ENCODE results near the gene SPAM1.
A peak's percentile ranks its signal among the peaks of the same experiment; 100 is the strongest.
"Not testable (repeated sequence)": the region's sequence is repeated elsewhere in the genome, so short reads cannot be mapped to it uniquely, and the experiment has no call there.

The SPAM1 gene

GRCh38 chr7:123924941-123925340 lies at the start of gene SPAM1:
Gene SPAM1, plus strand, starts transcription at chr7:123925241. Its CDS starts 28,330 bp downstream, at chr7:123953571.
- DNase-seq = no peak

GRCh38 chr7:123876557-123877256 lies 48.3 kb upstream of the SPAM1 start:
- DNase-seq = no peak

DNA sequence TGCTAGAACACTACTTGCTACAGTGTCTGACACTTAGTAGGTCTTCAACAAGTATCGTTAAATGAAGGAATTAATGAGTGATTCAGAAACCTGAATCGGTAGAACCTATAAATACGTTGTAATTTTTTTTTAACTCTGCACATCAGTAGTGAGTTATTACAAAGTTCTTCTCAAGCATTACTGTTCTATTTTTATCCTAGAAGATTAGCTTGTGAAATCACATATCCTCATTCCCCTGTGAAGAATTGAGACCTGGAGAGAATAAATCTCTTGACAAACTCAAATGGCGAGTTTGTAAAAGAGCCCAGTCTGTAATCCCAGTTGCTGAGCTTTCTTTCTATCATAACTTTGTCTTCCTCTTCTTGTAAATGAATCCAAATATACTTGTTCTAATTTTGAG lies 45.4 kb upstream of the SPAM1 start:
- no peak for DNase-seq

DNA sequence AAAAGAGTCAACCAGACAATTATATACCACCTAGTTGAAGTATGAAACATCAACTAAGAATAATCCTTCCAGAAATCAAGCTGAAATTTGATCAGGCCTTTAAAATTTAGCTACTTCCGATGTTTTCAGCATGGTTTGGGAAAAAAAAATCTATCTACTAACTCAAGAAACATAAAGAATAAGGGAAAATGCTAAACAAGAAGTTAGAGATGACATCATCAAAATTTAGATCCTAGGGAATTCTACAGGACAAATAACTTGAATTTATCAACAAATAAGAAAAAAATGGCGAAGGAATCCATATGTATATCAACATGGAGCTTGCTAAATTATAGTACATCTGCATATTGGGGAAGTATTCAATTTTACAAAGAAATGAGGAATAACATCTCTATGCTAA lies 43.7 kb upstream of the SPAM1 start:
- DNase-seq = no peak

DNA sequence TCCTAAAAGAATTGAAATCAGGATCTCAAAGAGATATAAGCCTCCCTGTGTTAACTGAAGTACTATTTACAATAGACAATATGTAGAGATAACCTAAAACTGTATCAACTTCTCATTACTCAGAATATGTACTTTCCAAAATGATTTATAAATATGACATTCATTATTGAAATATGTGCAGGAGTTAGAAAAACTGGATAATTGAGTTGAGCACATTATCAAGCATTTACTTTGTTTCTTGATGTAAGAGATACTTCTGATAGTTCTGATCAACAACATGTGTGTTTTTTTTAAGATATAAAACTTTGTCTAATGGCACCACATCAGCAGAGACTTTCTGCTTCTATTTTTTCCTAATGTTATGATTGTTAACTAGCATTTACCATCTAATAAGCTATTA lies 41.9 kb upstream of the SPAM1 start:
- no peak for DNase-seq

GRCh38 chr7:123888192-123888591 lies 36.8 kb upstream of the SPAM1 start:
- DNase-seq = no peak

DNA sequence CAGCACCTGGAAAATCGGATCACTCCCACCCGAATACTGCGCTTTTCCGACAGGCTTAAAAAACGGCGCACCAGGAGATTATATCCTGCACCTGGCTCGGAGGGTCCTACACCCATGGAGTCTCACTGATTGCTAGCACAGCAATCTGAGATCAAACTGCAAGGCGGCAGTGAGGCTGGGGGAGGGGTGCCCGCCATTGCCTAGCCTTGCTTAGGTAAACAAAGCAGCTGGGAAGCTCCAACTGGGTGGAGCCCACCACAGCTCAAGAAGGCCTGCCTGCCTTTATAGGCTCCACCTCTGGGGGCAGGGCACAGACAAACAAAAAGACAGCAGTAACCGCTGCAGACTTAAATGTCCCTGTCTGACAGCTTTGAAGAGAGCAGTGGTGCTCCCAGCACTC lies 30.3 kb upstream of the SPAM1 start:
- not testable (repeated sequence) for DNase-seq

DNA sequence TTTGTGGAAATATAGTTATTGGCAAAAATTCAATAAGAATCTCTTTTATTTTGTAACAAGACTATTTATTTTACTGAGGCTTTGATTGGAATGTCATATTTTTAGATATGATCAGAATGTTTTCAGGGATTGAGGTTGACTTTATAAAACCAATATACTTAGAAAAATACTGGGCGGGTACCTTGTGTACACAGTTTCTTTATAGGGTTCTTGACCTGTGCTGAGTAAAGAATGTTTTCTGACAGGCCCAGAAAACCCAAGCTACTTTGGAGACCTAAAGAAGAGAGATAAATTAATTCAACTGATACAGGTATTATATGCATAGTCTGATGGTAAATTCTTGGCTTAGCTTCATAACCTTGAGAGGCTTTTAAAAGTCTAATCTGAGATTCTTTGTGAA lies 23.9 kb upstream of the SPAM1 start:
- DNase-seq = no peak

GRCh38 chr7:123905714-123906113 lies 19.3 kb upstream of the SPAM1 start:
- DNase-seq = no peak

GRCh38 chr7:123916240-123916724 lies 8.8 kb upstream of the SPAM1 start:
- peak; percentile 1 to 30 for DNase-seq

DNA sequence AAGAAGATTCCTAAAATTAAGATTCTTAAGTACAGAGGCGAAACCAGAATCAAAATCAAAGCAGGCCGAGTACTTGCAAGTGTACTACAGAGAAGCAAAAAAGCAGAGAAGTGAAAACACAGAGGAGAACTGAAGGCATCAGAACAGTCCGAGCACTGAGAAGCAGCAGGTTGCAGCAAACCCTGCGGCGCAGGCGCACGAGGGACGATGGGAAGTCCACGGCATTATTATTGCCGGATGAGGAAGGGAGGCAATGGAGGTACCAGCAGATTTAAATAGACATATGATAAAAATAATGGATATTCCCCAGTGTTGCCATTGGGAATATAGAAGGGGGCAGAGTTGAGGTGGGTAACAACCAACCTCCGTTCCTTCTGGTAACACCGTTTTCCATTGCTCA lies 7.2 kb upstream of the SPAM1 start:
- DNase-seq = no peak

DNA sequence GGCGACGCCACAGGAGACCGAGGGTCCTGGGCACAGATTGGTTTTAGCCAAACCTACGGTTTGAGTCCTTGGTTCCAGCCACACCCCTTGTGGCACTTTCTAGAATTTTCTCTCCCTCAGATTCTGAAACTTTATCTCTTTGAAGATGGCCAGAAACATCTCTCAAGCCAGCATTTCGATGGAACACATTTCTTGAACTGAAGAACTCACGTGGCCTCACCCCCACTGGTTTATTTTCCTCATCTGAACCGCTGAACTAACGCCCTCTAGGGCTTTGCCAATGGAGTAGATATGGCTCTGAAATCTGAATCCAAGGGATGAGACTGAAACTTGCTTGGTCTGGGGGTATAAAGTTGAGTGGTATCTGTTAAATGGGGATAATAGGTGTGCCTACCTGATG lies 6.7 kb upstream of the SPAM1 start:
- no peak for DNase-seq

DNA sequence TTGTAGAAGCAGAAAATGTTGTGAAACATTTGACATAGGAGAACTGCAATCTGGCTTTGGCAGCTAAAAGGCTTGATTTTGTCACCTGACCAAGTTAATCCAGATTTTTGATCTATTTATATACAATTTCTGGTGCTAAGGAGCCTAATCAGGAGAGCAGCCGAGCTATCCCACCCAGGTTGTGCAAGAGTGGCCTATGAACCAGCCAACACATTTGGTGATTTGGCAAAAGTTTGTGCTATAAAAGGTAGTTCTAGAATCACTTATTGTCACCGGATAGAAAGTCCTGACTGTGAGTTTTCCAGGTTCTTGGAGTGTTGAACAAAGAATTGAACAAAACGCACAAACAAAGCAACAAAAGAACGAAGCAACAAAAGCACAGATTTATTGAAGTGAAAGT lies 1.4 kb upstream of the SPAM1 start:
- DNase-seq = no peak

GRCh38 chr7:123929107-123929506 lies 4.1 kb downstream of the SPAM1 start:
- no peak for DNase-seq

GRCh38 chr7:123929655-123930054 lies 4.6 kb downstream of the SPAM1 start:
- DNase-seq = no peak

- DNase-seq = no peak
Measured at GRCh38 chr7:123935436-123936381, 10.7 kb downstream of the SPAM1 start.

GRCh38 chr7:123936388-123936787 lies 11.3 kb downstream of the SPAM1 start:
- no peak for DNase-seq

- DNase-seq = no peak
Measured at GRCh38 chr7:123939784-123940183, 14.7 kb downstream of the SPAM1 start.

GRCh38 chr7:123941391-123942180 lies 16.5 kb downstream of the SPAM1 start:
- no peak for DNase-seq

DNA sequence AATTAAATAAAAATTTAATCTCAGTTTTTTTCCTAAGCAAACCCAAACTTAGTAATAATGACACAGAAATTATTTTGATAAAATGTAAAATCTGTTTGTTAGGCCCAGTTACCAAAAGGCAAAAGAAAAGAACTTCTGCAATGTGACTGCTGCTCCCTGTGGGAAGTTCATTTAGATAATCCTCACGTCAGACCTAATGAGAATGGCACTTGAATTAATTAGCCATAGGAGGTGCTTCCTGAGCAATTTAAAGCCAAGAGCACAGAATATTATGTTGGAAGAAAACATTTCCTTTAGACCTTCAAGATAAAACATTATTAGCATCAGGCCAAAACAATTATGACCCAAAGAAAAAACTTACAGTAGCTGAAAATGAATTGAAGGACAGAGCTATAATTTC lies 19.4 kb downstream of the SPAM1 start:
- no peak for DNase-seq

DNA sequence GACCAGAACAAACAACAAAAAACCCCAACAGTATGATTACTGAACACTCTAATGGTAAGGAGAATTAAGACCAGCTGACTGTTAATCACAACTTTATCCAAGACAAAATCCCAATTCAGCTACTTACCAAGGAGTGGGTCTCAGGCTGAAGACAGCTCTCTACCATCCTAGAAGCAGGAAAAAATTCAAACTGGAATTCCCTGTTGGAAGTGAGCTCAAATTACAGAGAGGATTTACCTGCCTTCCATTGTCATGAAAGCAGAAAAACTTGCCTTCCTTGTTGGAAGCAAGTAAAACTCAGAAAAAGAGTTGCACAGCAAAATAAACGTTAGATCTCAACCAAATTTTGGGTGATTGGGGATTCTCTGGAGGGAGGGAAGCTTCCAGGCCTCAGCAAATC lies 20.9 kb downstream of the SPAM1 start:
- DNase-seq = no peak

- no peak for DNase-seq
Measured at GRCh38 chr7:123948136-123948535, 23.1 kb downstream of the SPAM1 start.

GRCh38 chr7:123958186-123958703 lies 33.2 kb downstream of the SPAM1 start:
- DNase-seq = no peak

All from AML-193 (cell line).